Naive thymus-derived CD8-positive, alpha-beta T cell (primary cell): Measurements from ENCODE around the gene CREB5. TPM values are rescaled to one million over a fixed set of nuclear protein-coding genes. Genes with fewer than 3 reads are reported as not detected.

Source experiments
- ATAC-seq, 2 donors: fragments of 150-1000 bp; cut with Tn5 transposase in 1 of 2; sonication (Bioruptor Pico), chemical (Tn5 transposase) in 1 of 2; 1 replicate in 1 of 2; 2 replicates in 1 of 2; pipeline ENCODE4 v1.10.0; 2021; ENCODE audit warnings: mild to moderate bottlenecking in 2 of 2, moderate library complexity in 2 of 2
- POLR2A ChIA-PET: fragments of 350-600 bp; sonication (Branson Sonifier 250); formaldehyde crosslinking; loops from one replicate; lab custom pipeline; 2021; ENCODE audit warnings: antibody characterized with exemption; lab: Charles Lee
- DNase-seq, 10 donors: peaks; one replicate each; pipeline versions ENCODE4 v3.0.0 to v3.0.0-alpha.2; 2020 to 2022
- H3K27ac Mint-ChIP-seq, 10 donors: one replicate each; pipeline ENCODE4 v1.8.0; 2020 to 2022; ENCODE audit warnings: mild to moderate bottlenecking in 10 of 10, mixed read lengths in 10 of 10, moderate library complexity in 4 of 10, inconsistent platforms in 1 of 10
- H3K27me3 Mint-ChIP-seq, 5 donors: one replicate each; pipeline ENCODE4 v1.8.0; 2021 to 2022; ENCODE audit warnings: mixed read lengths in 5 of 5
- H3K36me3 Mint-ChIP-seq, 3 donors: one replicate each; pipeline ENCODE4 v1.8.0; 2020 to 2022; ENCODE audit warnings: mixed read lengths in 3 of 3, mild to moderate bottlenecking in 2 of 3, inconsistent platforms in 1 of 3
- H3K4me1 Mint-ChIP-seq, 4 donors: one replicate each; pipeline ENCODE4 v1.8.0; 2021 to 2022; ENCODE audit warnings: mixed read lengths in 4 of 4
- H3K4me3 Mint-ChIP-seq, 10 donors: one replicate each; pipeline ENCODE4 v1.8.0; 2020 to 2022; ENCODE audit warnings: mild to moderate bottlenecking in 10 of 10, mixed read lengths in 10 of 10, moderate library complexity in 6 of 10, inconsistent platforms in 1 of 10
- H3K9me3 Mint-ChIP-seq, 9 donors: one replicate each; pipeline ENCODE4 v1.8.0; 2020 to 2022; ENCODE audit warnings: mixed read lengths in 9 of 9, mild to moderate bottlenecking in 3 of 9, inconsistent platforms in 1 of 9, moderate library complexity in 1 of 9
- polyA plus RNA-seq, 3 donors: library from polyadenylated mRNA; unstranded; fragments of 300-500 nt; fragmentation: Illumina TruSeq; gene quantifications; one replicate each; pipeline ENCODE4 v1.2.3, GENCODE V29; 2021
- total RNA-seq, 8 experiments: library from RNA in 2 of 8; stranded (reverse) in 2 of 8; gene quantifications; one replicate each; pipeline ENCODE4 v1.2.3 and lab custom pipeline; 2021 to 2026

Gene CREB5, protein sequence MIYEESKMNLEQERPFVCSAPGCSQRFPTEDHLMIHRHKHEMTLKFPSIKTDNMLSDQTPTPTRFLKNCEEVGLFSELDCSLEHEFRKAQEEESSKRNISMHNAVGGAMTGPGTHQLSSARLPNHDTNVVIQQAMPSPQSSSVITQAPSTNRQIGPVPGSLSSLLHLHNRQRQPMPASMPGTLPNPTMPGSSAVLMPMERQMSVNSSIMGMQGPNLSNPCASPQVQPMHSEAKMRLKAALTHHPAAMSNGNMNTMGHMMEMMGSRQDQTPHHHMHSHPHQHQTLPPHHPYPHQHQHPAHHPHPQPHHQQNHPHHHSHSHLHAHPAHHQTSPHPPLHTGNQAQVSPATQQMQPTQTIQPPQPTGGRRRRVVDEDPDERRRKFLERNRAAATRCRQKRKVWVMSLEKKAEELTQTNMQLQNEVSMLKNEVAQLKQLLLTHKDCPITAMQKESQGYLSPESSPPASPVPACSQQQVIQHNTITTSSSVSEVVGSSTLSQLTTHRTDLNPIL
- total RNA-seq (under 1 TPM; 0.19 to 0.23 TPM), polyA plus RNA-seq (not detected), total RNA-seq (lab: John Stamatoyannopoulos, UW) (0 to 4.3 (median 0.81) reads per million in 6 experiments)

DNA sequence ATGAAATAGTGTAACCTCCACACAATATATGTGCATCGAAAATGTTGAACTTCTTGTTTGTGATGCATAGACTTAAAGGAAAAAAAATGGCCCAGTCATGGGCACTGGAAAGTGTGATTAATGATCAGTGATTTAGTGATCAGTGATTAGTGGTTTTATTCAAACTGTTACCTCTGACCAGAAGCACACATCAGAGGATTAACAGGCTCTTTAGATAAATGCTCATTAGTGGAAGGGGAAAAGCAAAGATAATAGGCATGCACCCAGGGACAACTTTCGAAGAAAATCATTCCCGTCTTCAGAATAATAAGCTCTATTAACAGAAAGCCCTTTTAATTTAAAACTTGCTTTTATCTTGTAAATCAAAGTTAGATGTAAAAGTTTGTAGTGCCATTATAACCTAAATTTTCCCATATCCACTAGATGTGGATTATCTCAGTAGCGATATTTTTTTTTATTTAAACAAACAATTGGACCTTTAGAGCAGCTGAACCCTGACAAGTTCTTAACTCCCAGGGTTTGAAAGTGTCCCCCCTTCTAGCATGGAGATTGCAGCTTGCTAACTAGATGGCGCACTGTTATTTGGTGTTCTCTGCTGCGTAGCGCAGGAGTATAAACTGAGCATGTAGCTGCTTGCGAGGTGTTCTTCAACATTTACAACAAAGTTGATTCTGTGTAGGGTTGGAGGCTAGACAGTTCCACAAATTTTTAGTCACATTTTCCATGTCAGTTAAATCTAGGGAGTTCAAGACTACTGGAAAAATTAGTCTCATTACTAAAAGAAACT is at the start of gene CREB5:
CREB5 (plus strand) TSS at position 643 of the 787 bp plus-strand sequence. CDS start 397 bp downstream, outside the sequence.
- Mint-ChIP-seq H3K4me1 (peaks cover 14 to 42% (median 28%) of the 10 kb centered on the region in 4 donors), H3K27ac (no peak within 1 kb of the TSS), H3K36me3 (peaks cover 0 to 5% (median 0%) of the 10 kb centered on the region in 3 donors), H3K9me3 (peaks cover 0 to 1% (median 0%) of the 10 kb centered on the region in 9 donors), H3K27me3 (peaks cover 38 to 93% (median 64%) of the 10 kb centered on the region in 5 donors), H3K4me3 (peak within 1 kb of the TSS in 6 of 10 donors; percentile 61 to 87 (median 85))
- POLR2A ChIA-PET, result no interaction called here
- ATAC-seq (peak in 1 of 2 donors; percentile 32), DNase-seq (no peak)

DNA sequence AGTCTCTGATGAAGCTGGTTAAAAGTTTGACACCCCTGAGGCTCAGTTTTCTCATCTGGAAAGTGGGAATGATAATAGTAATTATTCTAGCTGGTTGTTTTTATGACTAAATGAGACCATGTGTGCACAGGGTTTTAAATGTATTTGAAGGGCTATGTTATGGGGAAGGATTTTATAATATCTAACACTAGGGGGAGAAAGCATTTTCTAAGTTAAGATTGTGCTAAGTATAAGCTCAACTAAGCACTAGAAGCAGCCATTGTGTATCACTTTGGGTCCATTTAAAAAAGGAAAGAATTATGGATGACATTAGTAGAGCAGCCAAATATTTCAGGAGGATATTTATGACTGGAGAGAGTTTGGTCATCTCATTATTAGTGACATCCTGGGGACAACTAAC is 49.5 kb upstream of the CREB5 start:
- H3K27me3 Mint-ChIP-seq, result peaks cover 0 to 6% (median 1%) of the 10 kb centered on the region in 5 donors
- peaks cover 0 to 13% (median 0%) of the 10 kb centered on the region in 3 donors for H3K36me3 Mint-ChIP-seq
- H3K27ac Mint-ChIP-seq, result no peak overlapping the region
- no peak overlapping the region for H3K4me3 Mint-ChIP-seq
- no peak for DNase-seq
- H3K9me3 Mint-ChIP-seq, result peaks cover 0 to 15% (median 6%) of the 10 kb centered on the region in 9 donors
- H3K4me1 Mint-ChIP-seq, result peaks cover 0 to 7% (median 1%) of the 10 kb centered on the region in 4 donors
- ATAC-seq, result no peak
- POLR2A ChIA-PET, result no interaction called here

DNA sequence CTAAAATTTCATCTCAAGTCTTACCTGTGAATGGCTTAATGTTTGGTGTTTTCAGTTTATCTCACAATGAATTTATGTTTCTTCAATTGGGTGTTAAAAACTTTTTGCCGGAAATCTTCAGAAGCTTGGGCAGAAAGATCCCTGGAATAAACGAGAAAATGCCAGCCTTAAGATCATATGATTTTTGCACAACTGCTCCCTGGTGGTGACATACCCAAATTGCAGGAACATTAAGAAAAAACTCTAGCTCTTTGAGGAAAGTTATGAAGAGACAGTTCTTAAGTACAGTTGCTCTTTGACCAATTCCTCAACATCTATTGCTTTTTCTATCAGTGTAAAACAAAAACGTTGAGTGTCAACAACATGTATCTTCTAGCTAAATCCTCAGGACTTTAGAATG is 48.2 kb upstream of the CREB5 start:
- POLR2A ChIA-PET, result no interaction called here
- Mint-ChIP-seq H3K27me3 (peaks cover 0 to 8% (median 3%) of the 10 kb centered on the region in 5 donors), H3K9me3 (peaks cover 0 to 15% (median 6%) of the 10 kb centered on the region in 9 donors), H3K4me1 (peaks cover 0 to 7% (median 2%) of the 10 kb centered on the region in 4 donors), H3K4me3 (no peak overlapping the region), H3K36me3 (peaks cover 0 to 13% (median 0%) of the 10 kb centered on the region in 3 donors), H3K27ac (no peak overlapping the region)
- ATAC-seq, result no peak
- no peak for DNase-seq

DNA sequence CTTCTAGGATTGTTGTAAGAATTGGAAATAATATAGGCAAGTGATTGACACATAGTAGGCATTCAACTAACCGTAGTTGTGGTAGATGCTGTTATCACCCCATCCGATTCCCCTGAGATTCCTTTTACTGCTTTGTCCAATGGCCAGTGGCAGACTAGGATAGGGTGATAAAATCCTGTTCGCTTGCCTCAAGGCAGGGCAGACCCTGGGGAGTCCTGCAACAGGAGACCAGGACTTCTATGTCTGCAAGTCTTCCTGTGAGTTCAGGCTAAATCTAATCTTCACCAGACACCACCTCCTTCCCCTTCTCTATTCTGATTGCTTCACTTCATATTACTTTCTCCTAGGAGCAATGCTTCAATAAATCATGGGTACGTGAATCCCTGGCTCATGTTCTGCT is 42.8 kb upstream of the CREB5 start:
- peak overlapping the region in 1 of 10 donors; percentile 56 for H3K27ac Mint-ChIP-seq

DNA sequence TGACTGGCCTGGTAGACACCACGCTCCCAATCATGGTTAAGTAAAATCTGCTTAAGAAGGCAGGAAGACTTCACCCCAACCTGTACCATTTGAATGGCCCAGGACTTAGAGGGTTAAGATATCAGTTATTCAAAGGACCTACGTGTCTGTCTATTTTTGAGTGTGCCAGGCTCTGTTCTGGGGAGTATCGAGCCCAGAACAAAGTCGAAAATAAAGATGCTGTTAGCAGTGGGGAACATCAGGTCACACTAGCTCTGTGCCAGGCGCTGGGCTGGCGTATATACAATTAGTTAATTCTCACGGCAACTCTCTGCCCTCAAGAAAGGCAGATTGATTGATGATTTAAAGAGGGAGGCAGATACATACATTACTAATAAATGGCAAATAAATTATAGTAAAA is 40.5 kb upstream of the CREB5 start:
- Mint-ChIP-seq H3K4me1 (peaks cover 0 to 5% (median 0%) of the 10 kb centered on the region in 4 donors), H3K4me3 (no peak overlapping the region), H3K27ac (no peak overlapping the region), H3K27me3 (peaks cover 1 to 22% (median 8%) of the 10 kb centered on the region in 5 donors), H3K36me3 (no peaks in the 10 kb centered on the region), H3K9me3 (no peaks in the 10 kb centered on the region)
- DNase-seq, result no peak
- ATAC-seq, result no peak
- POLR2A ChIA-PET, result no interaction called here

More for the DNA sequence above, 42.8 kb upstream of the CREB5 start:
- Mint-ChIP-seq H3K27me3 (peaks cover 1 to 15% (median 5%) of the 10 kb centered on the region in 5 donors), H3K4me3 (no peak overlapping the region), H3K9me3 (peaks cover 0 to 11% (median 4%) of the 10 kb centered on the region in 9 donors), H3K4me1 (peaks cover 0 to 5% (median 0%) of the 10 kb centered on the region in 4 donors), H3K36me3 (peaks cover 0 to 10% (median 0%) of the 10 kb centered on the region in 3 donors)
- DNase-seq, result no peak
- ATAC-seq, result no peak
- POLR2A ChIA-PET, result no interaction called here

DNA sequence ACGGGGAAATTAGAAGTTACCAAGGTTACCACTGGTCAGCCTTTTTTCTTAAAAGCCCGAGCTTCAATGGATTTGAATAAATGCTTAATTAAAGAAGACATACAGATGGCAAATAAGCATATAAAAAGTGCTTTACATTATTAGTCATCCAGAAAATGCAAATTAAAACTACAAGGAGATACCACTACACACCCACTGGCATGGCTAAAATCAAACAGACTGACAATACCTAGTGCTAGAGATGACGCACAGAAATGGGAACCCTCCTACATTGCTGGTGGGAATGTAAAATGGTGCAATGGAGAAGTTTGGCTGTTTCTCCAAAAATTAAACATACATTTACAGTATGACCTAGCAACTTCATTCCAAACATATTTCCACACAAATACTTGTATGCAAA is 38.3 kb upstream of the CREB5 start:
- peaks cover 0 to 3% (median 0%) of the 10 kb centered on the region in 4 donors for H3K4me1 Mint-ChIP-seq
- no peaks in the 10 kb centered on the region for H3K36me3 Mint-ChIP-seq
- no peak overlapping the region for H3K4me3 Mint-ChIP-seq
- H3K9me3 Mint-ChIP-seq, result no peaks in the 10 kb centered on the region
- no peak for ATAC-seq
- peaks cover 1 to 26% (median 6%) of the 10 kb centered on the region in 5 donors for H3K27me3 Mint-ChIP-seq
- DNase-seq, result no peak
- POLR2A ChIA-PET, result no interaction called here
- no peak overlapping the region for H3K27ac Mint-ChIP-seq

DNA sequence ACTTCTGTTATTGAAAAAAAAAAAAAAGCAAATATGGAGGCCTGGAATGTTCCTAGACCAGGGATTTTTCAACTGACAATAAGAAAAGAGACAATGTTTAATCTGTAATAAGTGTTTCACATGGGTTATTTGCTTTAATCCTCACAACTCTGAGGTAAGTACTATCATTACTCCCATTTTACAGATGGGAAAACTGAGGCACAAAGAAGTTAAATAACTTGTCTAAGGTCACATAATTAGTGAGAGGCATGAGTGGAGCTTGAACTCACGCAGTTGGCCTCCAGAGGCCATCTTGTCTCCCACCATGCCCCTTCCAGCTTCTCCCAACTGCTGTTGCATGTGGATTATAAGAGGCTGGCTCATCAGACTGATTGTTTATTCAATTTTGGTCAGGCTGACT is 36.6 kb upstream of the CREB5 start:
- Mint-ChIP-seq H3K36me3 (no peaks in the 10 kb centered on the region), H3K4me3 (no peak overlapping the region), H3K27ac (no peak overlapping the region), H3K9me3 (no peaks in the 10 kb centered on the region), H3K4me1 (peaks cover 0 to 3% (median 0%) of the 10 kb centered on the region in 4 donors), H3K27me3 (peaks cover 3 to 13% (median 11%) of the 10 kb centered on the region in 5 donors)
- POLR2A ChIA-PET, result no interaction called here
- DNase-seq (no peak), ATAC-seq (no peak)

DNA sequence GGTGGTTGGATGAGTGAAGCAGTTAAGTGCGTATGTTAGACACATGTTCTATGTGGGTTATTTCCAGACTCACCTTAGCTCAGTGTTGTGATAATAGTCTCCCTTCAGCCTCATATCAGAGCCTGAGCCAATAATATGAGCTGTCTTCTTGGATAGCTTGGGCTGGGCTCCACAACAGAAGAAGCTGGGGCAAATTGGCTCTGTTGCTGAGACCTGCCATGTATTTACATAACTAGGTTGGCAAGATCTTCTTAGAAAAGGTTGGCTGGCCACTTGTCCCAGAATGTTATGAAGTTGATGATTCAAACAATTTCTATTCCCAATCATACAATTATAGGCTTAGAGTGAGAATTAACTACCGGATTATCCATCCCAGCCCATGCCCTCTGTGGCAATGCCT is 35.7 kb upstream of the CREB5 start:
- H3K36me3 Mint-ChIP-seq, result no peaks in the 10 kb centered on the region
- DNase-seq (no peak), ATAC-seq (no peak)
- no peaks in the 10 kb centered on the region for H3K4me1 Mint-ChIP-seq
- no peaks in the 10 kb centered on the region for H3K9me3 Mint-ChIP-seq
- H3K4me3 Mint-ChIP-seq, result no peak overlapping the region
- H3K27me3 Mint-ChIP-seq, result peaks cover 3 to 12% (median 10%) of the 10 kb centered on the region in 5 donors
- no peak overlapping the region for H3K27ac Mint-ChIP-seq
- POLR2A ChIA-PET, result no interaction called here

DNA sequence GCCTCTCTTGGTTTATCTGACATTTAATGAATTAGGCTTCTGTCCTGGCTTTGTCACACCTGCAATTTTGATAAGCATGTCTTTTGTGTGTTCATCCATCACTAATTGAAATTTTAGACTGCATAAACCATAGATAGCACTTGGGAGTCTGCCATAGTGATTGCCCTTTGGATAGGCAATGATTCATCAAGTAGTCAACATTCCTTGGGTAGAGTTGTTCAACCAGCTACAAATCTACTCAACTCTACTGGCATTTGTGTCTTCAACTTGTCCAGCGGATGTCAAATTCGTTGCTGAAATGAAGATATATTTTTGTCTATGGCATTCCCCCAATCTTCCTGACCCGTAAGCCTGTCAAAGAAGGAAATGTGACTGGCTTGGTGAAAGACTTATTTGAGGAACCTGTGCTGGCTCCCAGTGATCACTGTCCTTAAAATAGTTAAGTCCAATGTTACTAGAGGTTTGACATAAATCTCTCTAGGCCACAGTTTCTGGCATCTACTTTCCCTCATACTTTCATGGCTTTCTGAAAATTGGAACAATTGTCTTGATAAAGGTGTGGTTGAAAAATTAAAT is 33.7 kb upstream of the CREB5 start:
- Mint-ChIP-seq H3K9me3 (no peaks in the 10 kb centered on the region), H3K36me3 (no peaks in the 10 kb centered on the region), H3K4me1 (no peaks in the 10 kb centered on the region), H3K27ac (no peak overlapping the region), H3K4me3 (no peak overlapping the region), H3K27me3 (peaks cover 2 to 11% (median 10%) of the 10 kb centered on the region in 5 donors)
- POLR2A ChIA-PET, result interaction anchor here (0.6 kb wide), 1 partner anchor 12 kb away, joined by 3 read pairs; no protein-coding TSS in a partner anchor
- DNase-seq, result no peak
- no peak for ATAC-seq

DNA sequence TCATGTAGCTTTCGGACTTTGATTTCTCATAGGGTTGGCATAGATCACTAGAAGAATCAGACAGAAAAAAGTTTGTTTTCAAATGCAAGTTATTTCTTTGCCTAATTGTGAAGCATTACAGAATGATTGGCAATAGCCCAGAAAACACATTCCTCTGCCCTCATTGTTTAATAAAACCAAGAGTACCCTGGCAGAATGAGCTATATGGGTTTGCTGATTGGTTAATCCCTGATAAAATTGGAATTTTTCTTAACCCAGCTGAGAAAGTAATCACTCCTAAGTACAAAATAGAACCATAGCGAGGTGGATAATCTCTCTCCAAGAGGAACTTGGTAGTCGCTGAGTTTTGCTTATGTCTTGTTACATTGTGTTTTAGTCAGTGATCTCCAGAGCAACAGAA is 30.9 kb upstream of the CREB5 start:
- Mint-ChIP-seq H3K4me1 (no peaks in the 10 kb centered on the region), H3K9me3 (no peaks in the 10 kb centered on the region), H3K27me3 (peaks cover 4 to 11% (median 7%) of the 10 kb centered on the region in 5 donors), H3K36me3 (no peaks in the 10 kb centered on the region), H3K27ac (no peak overlapping the region), H3K4me3 (no peak overlapping the region)
- ATAC-seq, result no peak
- POLR2A ChIA-PET, result no interaction called here
- no peak for DNase-seq

DNA sequence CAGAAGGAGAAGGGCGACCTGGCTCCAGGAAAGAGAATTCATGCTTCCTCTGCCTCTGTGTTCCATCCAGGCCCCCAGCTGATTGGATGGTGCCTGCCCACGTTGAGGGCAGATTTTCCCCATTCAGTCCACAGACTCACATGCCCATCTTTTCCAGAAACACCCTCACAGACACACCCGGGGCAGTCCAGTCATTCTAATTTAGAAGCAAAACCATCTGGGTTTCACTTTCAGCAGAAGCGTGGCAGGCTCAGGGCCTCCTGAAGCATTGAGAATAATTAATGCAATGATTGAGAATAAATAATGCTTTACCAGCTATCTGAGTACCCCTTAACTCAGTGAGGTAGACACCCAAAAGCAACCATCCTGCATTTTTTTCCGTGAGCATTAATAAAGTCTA is 30.2 kb upstream of the CREB5 start:
- no peak for ATAC-seq
- no peak for DNase-seq
- peaks cover 0 to 7% (median 4%) of the 10 kb centered on the region in 5 donors for H3K27me3 Mint-ChIP-seq
- no peaks in the 10 kb centered on the region for H3K4me1 Mint-ChIP-seq
- H3K9me3 Mint-ChIP-seq, result no peaks in the 10 kb centered on the region
- no peak overlapping the region for H3K27ac Mint-ChIP-seq
- POLR2A ChIA-PET, result no interaction called here
- H3K4me3 Mint-ChIP-seq, result no peak overlapping the region
- no peaks in the 10 kb centered on the region for H3K36me3 Mint-ChIP-seq

DNA sequence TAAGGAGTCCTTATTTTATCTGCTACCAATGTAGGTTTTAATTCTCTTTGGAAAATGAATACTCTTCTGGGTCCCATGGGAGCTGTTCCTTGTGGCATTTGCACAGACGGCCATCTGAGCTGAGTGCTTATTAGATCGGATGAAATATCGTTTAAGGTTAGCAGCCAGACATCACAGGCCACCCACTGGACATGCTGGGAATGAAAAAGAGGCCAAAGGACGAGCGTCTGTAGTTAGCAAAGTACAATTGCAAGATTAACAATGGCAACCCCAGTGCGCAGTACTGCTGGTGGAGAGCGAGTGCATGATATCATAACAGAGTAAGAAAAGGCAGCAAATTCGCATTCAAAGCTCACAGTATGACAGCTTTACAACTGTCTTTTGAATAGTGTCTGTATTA is 28.3 kb upstream of the CREB5 start:
- H3K36me3 Mint-ChIP-seq, result no peaks in the 10 kb centered on the region

More for the DNA sequence above, 28.3 kb upstream of the CREB5 start:
- POLR2A ChIA-PET, result no interaction called here
- DNase-seq (no peak), ATAC-seq (no peak)
- H3K9me3 Mint-ChIP-seq, result no peaks in the 10 kb centered on the region
- peaks cover 0 to 6% (median 4%) of the 10 kb centered on the region in 5 donors for H3K27me3 Mint-ChIP-seq
- no peaks in the 10 kb centered on the region for H3K4me1 Mint-ChIP-seq
- no peak overlapping the region for H3K4me3 Mint-ChIP-seq
- no peak overlapping the region for H3K27ac Mint-ChIP-seq
